WTC11 (cell line): ENCODE results near the gene ABL1. TPM values are rescaled to one million over a fixed set of nuclear protein-coding genes. Genes with fewer than 3 reads are reported as not detected.

Experiments used
- ATAC-seq: fragments of 200-7000 bp; cut with Tn5 transposase; 2 replicates; pipeline ENCODE4 v1.10.0; 2021; ENCODE audit warnings: mild to moderate bottlenecking, moderate library complexity
- CTCF ChIA-PET: fragments of 300-600 bp; sonication (Branson Sonifier 250); formaldehyde crosslinking; loops from one replicate; lab custom pipeline; 2021; ENCODE audit warnings: antibody characterized with exemption; lab: Charles Lee
- POLR2A ChIA-PET: fragments of 350-600 bp; sonication (Branson Sonifier 250); formaldehyde crosslinking; loops from one replicate; lab custom pipeline; 2021; ENCODE audit warnings: antibody characterized with exemption; lab: Charles Lee
- DNase-seq: peaks from one replicate; pipeline ENCODE4 v3.0.0; 2021; ENCODE audit warnings: low spot score
- H3K27ac Mint-ChIP-seq: 2 replicates; pipeline ENCODE4 v1.8.0; 2021; ENCODE audit warnings: mixed read lengths
- H3K27me3 Mint-ChIP-seq: 2 replicates; pipeline ENCODE4 v1.8.0; 2021; ENCODE audit warnings: low read depth, mild to moderate bottlenecking, moderate library complexity, mixed read lengths
- H3K36me3 Mint-ChIP-seq: 2 replicates; pipeline ENCODE4 v1.8.0; 2021; ENCODE audit warnings: mixed read lengths
- H3K4me1 Mint-ChIP-seq: 2 replicates; pipeline ENCODE4 v1.8.0; 2022; ENCODE audit warnings: mixed read lengths
- H3K4me3 Mint-ChIP-seq: 2 replicates; pipeline ENCODE4 v1.8.0; 2021; ENCODE audit warnings: mild to moderate bottlenecking, moderate library complexity, mixed read lengths
- H3K9me3 Mint-ChIP-seq: 2 replicates; pipeline ENCODE4 v1.8.0; 2021; ENCODE audit warnings: mixed read lengths
- AFF4 ChIP-seq: sonication (generic); formaldehyde crosslinking; IDR thresholded peaks from 2 replicates; pipeline ENCODE4 v1.8.1; 2023; ENCODE audit warnings: mild to moderate bottlenecking, missing genetic modification reagents, borderline replicate concordance
- ATF1 ChIP-seq: sonication (generic); formaldehyde crosslinking; IDR thresholded peaks from 2 replicates; pipeline ENCODE4 v1.8.1; 2023; ENCODE audit warnings: mild to moderate bottlenecking, moderate library complexity, missing genetic modification reagents
- ATF3 ChIP-seq: sonication (generic); formaldehyde crosslinking; conservative IDR thresholded peaks from 2 replicates; pipeline ENCODE4 v1.8.1; 2022; ENCODE audit warnings: mild to moderate bottlenecking, missing genetic modification reagents
- CDX4 ChIP-seq: fragments of 250-450 bp; sonication (Bioruptor Pico); IDR thresholded peaks from 2 replicates; pipeline ENCODE4 v1.9.0; 2021; ENCODE audit warnings: moderate library complexity, mild to moderate bottlenecking, inconsistent platforms, borderline replicate concordance
- E2F4 ChIP-seq: sonication (generic); formaldehyde crosslinking; IDR thresholded peaks from 2 replicates; pipeline ENCODE4 v1.8.1; 2022; ENCODE audit warnings: low read depth, mild to moderate bottlenecking, moderate library complexity, missing genetic modification reagents, borderline replicate concordance
- FOXJ3 ChIP-seq: sonication (generic); formaldehyde crosslinking; IDR thresholded peaks from 2 replicates; pipeline ENCODE4 v1.9.0; 2021; ENCODE audit warnings: missing genetic modification reagents, mild to moderate bottlenecking, borderline replicate concordance
- NR1H2 ChIP-seq: sonication (generic); formaldehyde crosslinking; IDR thresholded peaks from 2 replicates; pipeline ENCODE4 v1.9.0; 2021; ENCODE audit warnings: mild to moderate bottlenecking, moderate library complexity, missing genetic modification reagents
- SMAD3 ChIP-seq: sonication (generic); formaldehyde crosslinking; IDR thresholded peaks from 2 replicates; pipeline ENCODE4 v1.8.0; 2022; ENCODE audit warnings: missing genetic modification reagents, mild to moderate bottlenecking, borderline replicate concordance
- SOX15 ChIP-seq: fragments of 250-450 bp; sonication (Bioruptor Pico); IDR thresholded peaks from 2 replicates; pipeline ENCODE4 v1.9.0; 2021; ENCODE audit warnings: mild to moderate bottlenecking
- TEAD1 ChIP-seq: sonication (generic); formaldehyde crosslinking; IDR thresholded peaks from 2 replicates; pipeline ENCODE4 v1.8.0; 2022; ENCODE audit warnings: mild to moderate bottlenecking, missing genetic modification reagents
- TP53 ChIP-seq: sonication (generic); formaldehyde crosslinking; IDR thresholded peaks from 2 replicates; pipeline ENCODE4 v1.8.1; 2023; ENCODE audit warnings: mild to moderate bottlenecking, missing genetic modification reagents
- USF1 ChIP-seq: sonication (generic); formaldehyde crosslinking; IDR thresholded peaks from 2 replicates; pipeline ENCODE4 v1.8.0; 2022; ENCODE audit warnings: mild to moderate bottlenecking, missing genetic modification reagents
- USF2 ChIP-seq: sonication (generic); formaldehyde crosslinking; IDR thresholded peaks from 2 replicates; pipeline ENCODE4 v1.8.1; 2023; ENCODE audit warnings: mild to moderate bottlenecking, missing genetic modification reagents, moderate library complexity
- ZNF263 ChIP-seq: sonication (generic); formaldehyde crosslinking; IDR thresholded peaks from 2 replicates; pipeline ENCODE4 v1.8.1; 2022; ENCODE audit warnings: low read depth, mild to moderate bottlenecking, moderate library complexity, missing genetic modification reagents
- ZNF317 ChIP-seq: sonication (generic); formaldehyde crosslinking; IDR thresholded peaks from 2 replicates; pipeline ENCODE4 v1.8.1; 2023; ENCODE audit warnings: low read depth, mild to moderate bottlenecking, moderate library complexity, missing genetic modification reagents, borderline replicate concordance
- ZNF425 ChIP-seq: fragments of 250-450 bp; sonication (Bioruptor Pico); conservative IDR thresholded peaks from 2 replicates; pipeline ENCODE4 v1.9.0; 2021; ENCODE audit warnings: mild to moderate bottlenecking
- total RNA-seq: library from RNA; stranded (reverse); gene quantifications from 3 replicates; pipeline ENCODE4 v1.2.3, GENCODE V29; 2021

ABL1 gene
- total RNA-seq, 1 experiment from 2014 or later: 104 TPM

GRCh38 chr9:130877300-130877699 lies 42.2 kb downstream of the ABL1 start (continued):
- TF ChIP-seq CDX4 (CRISPR knock-in tag) (no peak), FOXJ3 (CRISPR knock-in tag) (no peak), USF2 (CRISPR knock-in tag) (no peak)

- ATAC-seq (no peak), DNase-seq (no peak)
- Mint-ChIP-seq H3K4me1 (no peaks in the 10 kb centered on the region), H3K27ac (no peak overlapping the region), H3K27me3 (no peaks in the 10 kb centered on the region), H3K4me3 (no peak overlapping the region), H3K36me3 (peaks cover 67% of the 10 kb centered on the region), H3K9me3 (no peaks in the 10 kb centered on the region)
- CTCF ChIA-PET: interaction anchor here (1.2 to 1.3 kb wide), 2 partner anchors 49 to 186 kb away, joined by 3 read pairs; no protein-coding TSS in a partner anchor
- POLR2A ChIA-PET: interaction anchor here (0.6 kb wide), 2 partner anchors 12 to 230 kb away, joined by 3 read pairs; no protein-coding TSS in a partner anchor
- TF ChIP-seq E2F4 (CRISPR knock-in tag): no peak
- no peak for TF ChIP-seq AFF4
- no peak for TF ChIP-seq ZNF317 (CRISPR knock-in tag)
- TF ChIP-seq ATF1 (CRISPR knock-in tag): no peak
- no peak for TF ChIP-seq ZNF425 (CRISPR knock-in tag)
- TF ChIP-seq TEAD1: no peak
- TF ChIP-seq SOX15 (CRISPR knock-in tag): no peak
- no peak for TF ChIP-seq SMAD3 (CRISPR knock-in tag)
- TF ChIP-seq ATF3 (CRISPR knock-in tag): no peak
- no peak for TF ChIP-seq NR1H2
- TF ChIP-seq TP53: no peak
- TF ChIP-seq ZNF263: no peak
- no peak for TF ChIP-seq USF1
Measured at GRCh38 chr9:130878295-130878694, 43.2 kb downstream of the ABL1 start.
